GM12874 (cell line): Measurements from ENCODE around the gene CYP19A1.

Experiments
- TF ChIP-seq, protein P1 (sequence below): IDR thresholded peaks from 2 replicates; pipeline ENCODE4 v1.5.1; 2011; ENCODE audit warnings: low read depth, mild to moderate bottlenecking, control low read depth, low read length, moderate library complexity; ENCODE audit not compliant: insufficient read depth

CYP19A1 gene

DNA sequence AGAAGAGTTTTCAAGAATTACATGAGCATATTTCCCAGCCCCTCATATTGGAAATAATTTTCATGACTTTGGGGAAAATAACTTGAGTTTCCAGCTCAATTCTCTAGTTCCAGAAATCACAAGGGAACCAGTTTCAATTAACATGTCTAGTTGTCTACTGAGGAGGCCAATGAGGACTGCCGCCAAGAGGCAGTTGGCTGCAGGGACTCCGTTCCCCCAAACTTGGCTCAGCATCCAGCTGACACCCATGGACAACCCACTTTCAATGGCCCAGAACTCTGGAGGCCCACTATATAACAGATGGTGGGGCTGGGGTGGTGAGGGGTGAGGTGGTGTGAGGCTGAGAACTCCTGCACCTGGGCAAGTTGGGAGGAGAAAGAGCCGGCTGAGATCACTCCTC, 157.2 kb downstream of the CYP19A1 start:
- TF ChIP-seq, protein P1, sequence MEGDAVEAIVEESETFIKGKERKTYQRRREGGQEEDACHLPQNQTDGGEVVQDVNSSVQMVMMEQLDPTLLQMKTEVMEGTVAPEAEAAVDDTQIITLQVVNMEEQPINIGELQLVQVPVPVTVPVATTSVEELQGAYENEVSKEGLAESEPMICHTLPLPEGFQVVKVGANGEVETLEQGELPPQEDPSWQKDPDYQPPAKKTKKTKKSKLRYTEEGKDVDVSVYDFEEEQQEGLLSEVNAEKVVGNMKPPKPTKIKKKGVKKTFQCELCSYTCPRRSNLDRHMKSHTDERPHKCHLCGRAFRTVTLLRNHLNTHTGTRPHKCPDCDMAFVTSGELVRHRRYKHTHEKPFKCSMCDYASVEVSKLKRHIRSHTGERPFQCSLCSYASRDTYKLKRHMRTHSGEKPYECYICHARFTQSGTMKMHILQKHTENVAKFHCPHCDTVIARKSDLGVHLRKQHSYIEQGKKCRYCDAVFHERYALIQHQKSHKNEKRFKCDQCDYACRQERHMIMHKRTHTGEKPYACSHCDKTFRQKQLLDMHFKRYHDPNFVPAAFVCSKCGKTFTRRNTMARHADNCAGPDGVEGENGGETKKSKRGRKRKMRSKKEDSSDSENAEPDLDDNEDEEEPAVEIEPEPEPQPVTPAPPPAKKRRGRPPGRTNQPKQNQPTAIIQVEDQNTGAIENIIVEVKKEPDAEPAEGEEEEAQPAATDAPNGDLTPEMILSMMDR: no peak

DNA sequence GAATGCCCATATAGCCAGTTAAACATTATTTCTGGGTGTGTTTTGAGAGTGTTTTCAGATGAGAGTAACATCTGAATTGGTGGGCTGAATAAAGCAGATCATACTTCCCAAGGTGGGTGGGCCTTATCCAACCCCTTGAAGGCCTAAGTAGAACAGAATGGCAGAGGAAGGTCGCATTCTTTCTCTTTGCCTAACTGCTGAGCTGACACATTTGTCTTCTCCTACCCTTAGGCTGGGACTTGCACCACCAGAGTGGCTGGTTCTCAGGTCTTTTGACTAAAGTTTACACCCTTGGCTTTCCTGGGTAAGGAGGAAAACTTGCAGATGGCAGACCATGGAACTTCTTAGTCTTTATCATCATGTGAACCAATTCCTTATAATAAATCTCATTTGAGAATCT, 157.9 kb downstream of the CYP19A1 start:
- TF ChIP-seq, protein P1: no peak

DNA sequence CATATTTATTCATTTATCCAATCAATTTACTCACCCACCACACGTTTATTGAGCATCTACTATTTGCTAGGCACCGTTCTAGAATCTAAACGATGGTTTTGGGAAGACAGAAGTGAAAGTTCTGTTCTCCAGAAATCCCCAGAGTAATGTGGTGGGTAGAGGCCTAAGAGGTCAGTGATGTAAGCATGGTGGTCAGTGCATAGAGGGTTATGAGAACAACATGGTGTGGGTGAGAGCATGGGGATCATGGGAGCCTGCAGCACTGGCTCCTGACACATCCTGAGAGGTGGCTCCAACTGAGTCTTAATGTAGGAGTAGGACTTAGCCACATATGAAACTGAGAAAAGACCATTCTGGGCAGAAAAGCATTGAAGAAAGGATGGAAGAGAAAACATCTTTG, 158.4 kb downstream of the CYP19A1 start:
- TF ChIP-seq, protein P1: no peak

DNA sequence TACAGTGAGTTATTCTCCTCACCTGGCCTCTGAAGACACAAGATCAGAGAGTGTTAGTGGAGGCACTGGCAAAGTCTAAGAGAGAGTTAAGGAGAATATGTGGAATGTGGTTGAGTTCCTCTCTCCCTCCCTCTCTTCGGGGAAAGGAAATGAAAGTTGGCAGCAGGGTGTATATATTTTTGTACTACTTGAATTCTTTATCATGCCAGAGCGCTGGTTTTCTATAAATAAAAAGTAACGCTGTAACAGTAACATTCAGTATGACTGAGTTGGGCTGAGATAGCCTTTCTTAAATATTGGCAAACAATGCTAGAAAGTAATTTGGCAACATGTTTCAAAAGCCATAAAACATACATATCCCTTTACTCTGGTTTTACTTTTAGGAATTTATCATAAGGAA, 166.2 kb downstream of the CYP19A1 start:
- TF ChIP-seq, protein P1: no peak

DNA sequence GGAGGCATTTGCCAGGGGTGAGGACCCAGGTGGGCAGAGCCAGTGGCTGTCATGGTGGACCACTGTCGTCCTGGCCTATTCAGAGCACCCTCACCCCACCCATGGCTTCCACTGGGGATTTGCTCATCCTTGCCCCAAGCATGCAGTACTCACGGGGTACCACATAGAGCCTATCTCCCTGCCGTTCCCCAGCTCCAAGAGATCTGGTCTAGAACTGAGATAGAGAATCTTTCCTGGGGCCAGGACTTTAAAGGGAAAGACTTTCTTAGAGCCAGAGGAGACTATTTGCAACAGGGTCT, 166.8 kb downstream of the CYP19A1 start:
- TF ChIP-seq, protein P1: no peak

DNA sequence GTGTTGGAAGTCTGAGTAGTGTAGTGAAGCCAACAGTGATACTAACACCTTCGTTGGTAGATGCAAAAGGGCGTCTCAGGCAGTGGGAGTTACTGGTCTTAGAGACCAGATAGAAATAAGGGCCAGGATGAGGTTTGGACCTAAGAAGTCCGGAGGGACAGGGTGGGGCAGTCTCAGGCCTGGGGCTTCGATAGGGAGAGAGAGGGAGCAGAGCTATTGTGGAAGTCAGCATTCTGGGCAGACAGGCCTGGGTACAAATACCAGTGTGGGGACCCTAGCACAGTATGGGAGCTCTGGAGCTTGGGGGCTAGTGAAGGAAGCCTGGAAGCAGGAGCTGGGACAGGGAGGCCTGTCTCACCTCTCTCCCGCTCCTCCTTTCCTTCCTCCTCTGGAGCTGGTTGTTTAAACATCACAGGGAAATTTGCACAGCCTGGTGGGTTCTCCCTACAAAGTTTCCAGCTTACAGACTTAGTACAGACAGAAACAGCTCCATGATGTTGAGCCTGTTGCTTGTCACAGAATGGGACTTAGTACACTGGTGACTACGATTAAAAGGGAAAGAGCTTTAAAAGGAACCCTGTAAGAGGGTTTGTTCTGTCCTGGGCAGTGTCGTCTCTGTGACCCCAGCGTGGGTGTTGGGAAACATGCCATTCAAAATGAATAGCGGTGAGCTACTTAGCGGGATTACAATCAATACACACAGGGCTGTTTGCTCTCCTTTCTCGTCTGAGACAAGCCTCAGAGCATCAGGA, 167.3 kb downstream of the CYP19A1 start:
- TF ChIP-seq, protein P1: no peak

DNA sequence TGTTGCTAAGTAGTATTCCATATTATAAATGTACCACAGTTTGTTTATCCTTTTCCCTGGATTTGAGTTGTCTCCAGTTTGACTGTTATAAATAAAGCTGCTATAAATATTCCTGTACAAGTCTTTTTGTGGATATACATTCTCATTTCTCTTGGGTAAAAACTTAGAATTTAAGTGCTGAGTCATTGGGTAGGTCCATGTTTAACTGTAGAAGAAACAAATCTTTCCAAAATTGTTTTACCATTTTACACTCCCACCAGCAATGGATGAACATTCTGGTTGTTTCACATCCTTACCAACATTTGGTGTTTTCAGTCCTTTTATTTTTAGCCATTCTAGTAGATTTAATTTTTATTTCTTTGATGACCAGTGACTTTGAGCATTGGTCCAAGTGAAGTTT, 169.7 kb downstream of the CYP19A1 start:
- TF ChIP-seq, protein P1: no peak
